ENCODE data around the gene FER.

GRCh38 chr5:109234381-109234780 lies 486.7 kb downstream of the FER start:
- TF ChIP-seq CTCF (IDR thresholded peaks at IDR 0.05) (no peak), POLR2A (IDR thresholded peaks at IDR 0.05) (no peak), EP300 (IDR thresholded peaks at IDR 0.05) (no peak), POLR2AphosphoS5 (IDR thresholded peaks at IDR 0.05) (no peak)
